Nephron (organoid): Measurements from ENCODE around the gene TCF25.

Experiments used
- H3K27ac Mint-ChIP-seq, 3 experiments: 2 replicates each; pipeline ENCODE4 v1.8.0; 2020; ENCODE audit warnings: mixed read lengths in 3 of 3, mild to moderate bottlenecking in 2 of 3, moderate library complexity in 1 of 3
- H3K27me3 Mint-ChIP-seq: 2 replicates; pipeline ENCODE4 v1.8.0; 2021; ENCODE audit warnings: low read depth, mild to moderate bottlenecking, moderate library complexity, mixed read lengths
- H3K36me3 Mint-ChIP-seq: 2 replicates; pipeline ENCODE4 v1.8.0; 2020; ENCODE audit warnings: low read depth, mixed read lengths
- H3K4me1 Mint-ChIP-seq: 2 replicates; pipeline ENCODE4 v1.8.0; 2020; ENCODE audit warnings: mixed read lengths
- H3K4me3 Mint-ChIP-seq, 3 experiments: 2 replicates each; pipeline ENCODE4 v1.8.0; 2020; ENCODE audit warnings: mild to moderate bottlenecking in 3 of 3, mixed read lengths in 3 of 3, moderate library complexity in 2 of 3
- H3K9me3 Mint-ChIP-seq: 2 replicates; pipeline ENCODE4 v1.8.0; 2020; ENCODE audit warnings: mixed read lengths
- TF ChIP-seq, protein P1 (sequence below), 3 experiments: fragments of 200-600 bp; sonication (generic); IDR thresholded peaks; one replicate each; pipeline ENCODE4 v1.5.0; 2021; ENCODE audit warnings: antibody characterized with exemption in 3 of 3; ENCODE audit not compliant: unreplicated experiment in 3 of 3

Gene TCF25

DNA sequence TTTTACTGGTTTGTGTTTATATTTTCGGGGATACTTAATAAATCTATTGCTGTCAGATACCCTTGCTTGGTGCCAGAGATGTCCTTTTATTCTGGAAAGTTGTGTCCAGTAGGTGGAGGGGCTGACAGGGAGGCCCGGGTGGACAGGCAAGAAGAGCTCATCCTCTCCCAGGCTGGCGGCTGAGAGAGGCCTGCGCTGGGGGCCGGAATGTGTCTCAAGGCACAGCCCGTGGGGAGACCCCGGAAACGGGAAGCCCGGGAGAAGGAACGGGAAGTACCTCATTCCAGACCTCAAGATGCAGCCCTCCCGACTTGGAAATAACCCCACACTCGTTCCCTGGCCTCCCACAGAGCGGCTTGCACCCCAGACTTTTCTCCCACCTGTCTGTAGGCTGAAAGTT, 62.6 kb downstream of the TCF25 start:
- Mint-ChIP-seq H3K36me3 (peaks cover 22% of the 10 kb centered on the region), H3K27ac (no peak overlapping the region), H3K9me3 (no peaks in the 10 kb centered on the region), H3K4me3 (no peak overlapping the region), H3K27me3 (peaks cover 3% of the 10 kb centered on the region), H3K4me1 (no peaks in the 10 kb centered on the region)
- TF ChIP-seq, protein P1, sequence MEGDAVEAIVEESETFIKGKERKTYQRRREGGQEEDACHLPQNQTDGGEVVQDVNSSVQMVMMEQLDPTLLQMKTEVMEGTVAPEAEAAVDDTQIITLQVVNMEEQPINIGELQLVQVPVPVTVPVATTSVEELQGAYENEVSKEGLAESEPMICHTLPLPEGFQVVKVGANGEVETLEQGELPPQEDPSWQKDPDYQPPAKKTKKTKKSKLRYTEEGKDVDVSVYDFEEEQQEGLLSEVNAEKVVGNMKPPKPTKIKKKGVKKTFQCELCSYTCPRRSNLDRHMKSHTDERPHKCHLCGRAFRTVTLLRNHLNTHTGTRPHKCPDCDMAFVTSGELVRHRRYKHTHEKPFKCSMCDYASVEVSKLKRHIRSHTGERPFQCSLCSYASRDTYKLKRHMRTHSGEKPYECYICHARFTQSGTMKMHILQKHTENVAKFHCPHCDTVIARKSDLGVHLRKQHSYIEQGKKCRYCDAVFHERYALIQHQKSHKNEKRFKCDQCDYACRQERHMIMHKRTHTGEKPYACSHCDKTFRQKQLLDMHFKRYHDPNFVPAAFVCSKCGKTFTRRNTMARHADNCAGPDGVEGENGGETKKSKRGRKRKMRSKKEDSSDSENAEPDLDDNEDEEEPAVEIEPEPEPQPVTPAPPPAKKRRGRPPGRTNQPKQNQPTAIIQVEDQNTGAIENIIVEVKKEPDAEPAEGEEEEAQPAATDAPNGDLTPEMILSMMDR (IDR thresholded peaks at IDR 0.05; ENCODE audit: unreplicated experiment in 3 of 3) = no peak

DNA sequence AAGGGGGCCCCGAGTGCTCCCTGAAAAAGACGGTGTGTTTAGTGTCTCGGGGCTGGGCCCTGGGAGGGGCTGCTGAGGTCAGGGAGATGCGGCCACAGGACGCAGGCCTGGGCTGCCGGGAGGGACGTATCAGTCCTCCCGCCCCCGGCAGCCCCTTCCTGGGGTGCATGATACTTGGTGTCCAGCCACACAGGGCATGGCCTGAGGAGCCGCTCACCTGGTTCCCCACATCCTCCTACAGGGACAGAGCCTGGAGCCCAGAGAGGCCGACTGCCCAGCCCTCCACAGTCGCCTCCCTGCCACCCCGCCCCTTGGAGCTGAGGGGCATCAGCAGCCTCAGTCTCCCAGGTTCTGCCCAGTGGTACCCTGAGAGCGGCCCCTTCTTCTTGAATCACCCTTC, 63.1 kb downstream of the TCF25 start:
- no peaks in the 10 kb centered on the region for H3K9me3 Mint-ChIP-seq

DNA sequence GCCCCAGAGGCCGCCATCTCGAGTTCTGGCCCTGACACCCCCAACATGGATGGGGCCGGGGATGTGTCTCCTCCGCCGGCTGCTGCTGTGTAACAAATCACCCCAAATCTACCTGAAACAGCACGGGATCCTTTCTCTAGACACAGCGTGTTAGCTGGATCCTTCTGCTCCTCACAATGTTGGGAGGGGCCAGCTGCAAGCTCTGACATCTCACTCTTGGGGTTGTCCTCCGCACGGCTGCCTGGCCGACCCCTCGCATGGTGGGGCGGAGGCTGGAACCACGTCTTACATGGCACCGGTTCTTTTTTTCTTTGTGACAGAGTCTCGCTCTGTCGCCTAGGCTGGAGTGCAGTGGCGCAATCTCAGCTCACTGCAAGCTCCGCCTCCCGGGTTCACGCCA, 63.6 kb downstream of the TCF25 start:
- H3K4me3 Mint-ChIP-seq = no peak overlapping the region
- H3K9me3 Mint-ChIP-seq = no peaks in the 10 kb centered on the region
- TF ChIP-seq, protein P1 (IDR thresholded peaks at IDR 0.05; ENCODE audit: unreplicated experiment in 3 of 3) = no peak
- no peaks in the 10 kb centered on the region for H3K27me3 Mint-ChIP-seq
- no peaks in the 10 kb centered on the region for H3K4me1 Mint-ChIP-seq
- H3K27ac Mint-ChIP-seq = no peak overlapping the region
- H3K36me3 Mint-ChIP-seq = peaks cover 16% of the 10 kb centered on the region

More for the DNA sequence above, 63.1 kb downstream of the TCF25 start:
- peaks cover 17% of the 10 kb centered on the region for H3K36me3 Mint-ChIP-seq
- no peak overlapping the region for H3K27ac Mint-ChIP-seq
- H3K4me1 Mint-ChIP-seq = no peaks in the 10 kb centered on the region
- H3K27me3 Mint-ChIP-seq = no peaks in the 10 kb centered on the region
- TF ChIP-seq, protein P1 (IDR thresholded peaks at IDR 0.05; ENCODE audit: unreplicated experiment in 3 of 3) = no peak
- H3K4me3 Mint-ChIP-seq = no peak overlapping the region

- Mint-ChIP-seq H3K4me3 (no peak overlapping the region), H3K27ac (no peak overlapping the region), H3K9me3 (no peaks in the 10 kb centered on the region), H3K36me3 (peaks cover 9% of the 10 kb centered on the region), H3K4me1 (no peaks in the 10 kb centered on the region), H3K27me3 (no peaks in the 10 kb centered on the region)
- TF ChIP-seq, protein P1 (IDR thresholded peaks at IDR 0.05; ENCODE audit: unreplicated experiment in 3 of 3) = no peak
These were observed 64.9 kb downstream of the TCF25 start for GRCh38 chr16:89938175-89938885.

- Mint-ChIP-seq H3K27ac (no peak overlapping the region), H3K9me3 (no peaks in the 10 kb centered on the region), H3K4me1 (no peaks in the 10 kb centered on the region), H3K4me3 (no peak overlapping the region), H3K27me3 (peaks cover 39% of the 10 kb centered on the region), H3K36me3 (no peaks in the 10 kb centered on the region)
- TF ChIP-seq, protein P1 (IDR thresholded peaks at IDR 0.05; ENCODE audit: unreplicated experiment in 3 of 3) = no peak
These were observed 71.4 kb downstream of the TCF25 start for GRCh38 chr16:89944773-89945172.

- H3K4me1 Mint-ChIP-seq = no peaks in the 10 kb centered on the region
- peaks cover 39% of the 10 kb centered on the region for H3K27me3 Mint-ChIP-seq
- H3K4me3 Mint-ChIP-seq = no peak overlapping the region
- TF ChIP-seq, protein P1 (IDR thresholded peaks at IDR 0.05; ENCODE audit: unreplicated experiment in 3 of 3) = no peak
- no peaks in the 10 kb centered on the region for H3K36me3 Mint-ChIP-seq
- H3K9me3 Mint-ChIP-seq = no peaks in the 10 kb centered on the region
- H3K27ac Mint-ChIP-seq = no peak overlapping the region
These were observed 72.3 kb downstream of the TCF25 start for GRCh38 chr16:89945654-89946053.
